ENCODE results near the gene CDH13. TPM values are rescaled to one million over a fixed set of nuclear protein-coding genes. Genes with fewer than 3 reads are reported as not detected.
A peak's percentile ranks its signal among the peaks of the same experiment; 100 is the strongest.

Gene CDH13
- total and polyA plus RNA-seq, 10 of the 15 experiments (the other 5 are each of a cell fraction or from before 2014, with no cell fraction given), result under 0.01 to 0.05 TPM; not detected in 8

DNA sequence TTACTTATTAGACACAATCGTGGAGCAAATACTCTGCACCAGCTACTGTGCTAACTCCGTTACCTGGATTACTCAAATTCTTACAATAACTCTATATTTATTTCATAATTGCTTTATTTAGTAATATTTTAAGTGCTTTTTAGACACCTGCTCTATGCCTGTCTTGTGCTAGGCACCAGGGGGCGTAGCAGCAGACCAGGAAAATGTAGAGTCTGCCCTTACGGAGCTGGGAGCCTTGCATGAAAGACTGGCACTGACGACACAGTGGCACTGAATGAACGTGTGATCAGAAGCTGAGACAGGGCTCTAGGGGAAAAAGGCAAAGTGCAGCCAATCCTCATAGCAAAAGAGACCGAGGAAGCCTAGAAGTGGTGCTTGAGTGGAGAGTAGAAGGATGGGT is 486.5 kb downstream of the CDH13 start:
- 6% methylated on average over 6 of the region's 7 CpGs for WGBS (ENCODE audit: insufficient coverage, insufficient replicate concordance, low lambda C conversion rate, missing lambda C conversion rate)
- Histone ChIP-seq H3K4me1 (ENCODE audit: control insufficient read depth, insufficient read depth, low read length) (no peaks in the 10 kb centered on the region), H3K4me3 (no peak overlapping the region), H3K27ac (ENCODE audit: control insufficient read depth, insufficient read depth) (no peak overlapping the region), H3K9ac (ENCODE audit: control insufficient read depth, insufficient read depth, low read length) (no peak overlapping the region), H4K20me1 (ENCODE audit: control insufficient read depth, insufficient read depth) (no peaks in the 10 kb centered on the region), H3K36me3 (ENCODE audit: control insufficient read depth in 2 of 2, insufficient read depth in 2 of 2, low read length in 1 of 2) (no peaks in the 10 kb centered on the region), H2AFZ (ENCODE audit: control insufficient read depth, low read depth, low read length) (no peak overlapping the region), H3K79me2 (ENCODE audit: control insufficient read depth, insufficient read depth, low read length) (no peaks in the 10 kb centered on the region), H3K4me2 (ENCODE audit: control insufficient read depth, insufficient read depth) (no peak overlapping the region), H3K9me3 (replicated peaks; ENCODE audit: control insufficient read depth, insufficient read depth, low read length) (no peaks in the 10 kb centered on the region), H3K27me3 (replicated peaks in 1 of 2; ENCODE audit: control insufficient read depth in 2 of 2, insufficient read depth in 2 of 2, low read length in 1 of 2) (no peaks in the 10 kb centered on the region)
- FAIRE-seq, result no peak
- no peak for DNase-seq (ENCODE audit: low read depth, low spot score)
- in situ Hi-C loops (cut with MboI) (no loop called here), intact Hi-C loops (cut with micrococcal nuclease; ENCODE audit: unreplicated experiment) (loop anchor here (5.0 kb wide), 1 partner anchor 334 kb away; no protein-coding TSS in a partner anchor)
- CTCF ChIA-PET, result interaction anchor here (0.6 to 1.3 kb wide), 2 partner anchors 73 to 102 kb away, joined by 3 to 5 read pairs; no protein-coding TSS in a partner anchor
- RAD21 ChIA-PET (ENCODE audit: unreplicated experiment), result no interaction called here
- ATAC-seq, result peak; percentile 60
- SMC1A ChIA-PET (ENCODE audit: uncharacterized antibody, unreplicated experiment), result interaction anchor here (0.6 to 1.5 kb wide), 2 partner anchors 102 to 334 kb away, joined by 3 read pairs; no protein-coding TSS in a partner anchor
- BruUV-seq (replicated peaks), result no TSS peak
- POLR2A ChIA-PET, result interaction anchor here (0.6 kb wide), 1 partner anchor 102 kb away, joined by 3 read pairs; no protein-coding TSS in a partner anchor
- TF ChIP-seq ZBED1 (IDR thresholded peaks at IDR 0.05; ENCODE audit: borderline replicate concordance) (no peak), SP1 (IDR thresholded peaks at IDR 0.05; ENCODE audit: low read depth, low read length) (no peak), TCF12 (IDR thresholded peaks at IDR 0.05; ENCODE audit: low read depth, low read length) (no peak), BACH1 (IDR thresholded peaks at IDR 0.05; ENCODE audit: borderline replicate concordance) (no peak)
- TF ChIP-seq, protein P1, sequence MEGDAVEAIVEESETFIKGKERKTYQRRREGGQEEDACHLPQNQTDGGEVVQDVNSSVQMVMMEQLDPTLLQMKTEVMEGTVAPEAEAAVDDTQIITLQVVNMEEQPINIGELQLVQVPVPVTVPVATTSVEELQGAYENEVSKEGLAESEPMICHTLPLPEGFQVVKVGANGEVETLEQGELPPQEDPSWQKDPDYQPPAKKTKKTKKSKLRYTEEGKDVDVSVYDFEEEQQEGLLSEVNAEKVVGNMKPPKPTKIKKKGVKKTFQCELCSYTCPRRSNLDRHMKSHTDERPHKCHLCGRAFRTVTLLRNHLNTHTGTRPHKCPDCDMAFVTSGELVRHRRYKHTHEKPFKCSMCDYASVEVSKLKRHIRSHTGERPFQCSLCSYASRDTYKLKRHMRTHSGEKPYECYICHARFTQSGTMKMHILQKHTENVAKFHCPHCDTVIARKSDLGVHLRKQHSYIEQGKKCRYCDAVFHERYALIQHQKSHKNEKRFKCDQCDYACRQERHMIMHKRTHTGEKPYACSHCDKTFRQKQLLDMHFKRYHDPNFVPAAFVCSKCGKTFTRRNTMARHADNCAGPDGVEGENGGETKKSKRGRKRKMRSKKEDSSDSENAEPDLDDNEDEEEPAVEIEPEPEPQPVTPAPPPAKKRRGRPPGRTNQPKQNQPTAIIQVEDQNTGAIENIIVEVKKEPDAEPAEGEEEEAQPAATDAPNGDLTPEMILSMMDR (IDR thresholded peaks at IDR 0.05 in 2 of 3, conservative IDR thresholded peaks at IDR 0.05 in 1 of 3; ENCODE audit: control insufficient read depth in 2 of 3, extremely low read depth in 1 of 3, insufficient read depth in 1 of 3, low read depth in 3 of 3, low read length in 3 of 3), result peak in 2 of 3 experiments; percentile 10 to 24; a peak in 3 of 6 replicates
- TF ChIP-seq, protein P2, sequence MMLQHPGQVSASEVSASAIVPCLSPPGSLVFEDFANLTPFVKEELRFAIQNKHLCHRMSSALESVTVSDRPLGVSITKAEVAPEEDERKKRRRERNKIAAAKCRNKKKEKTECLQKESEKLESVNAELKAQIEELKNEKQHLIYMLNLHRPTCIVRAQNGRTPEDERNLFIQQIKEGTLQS (IDR thresholded peaks at IDR 0.05; ENCODE audit: borderline replicate concordance, extremely low read depth, low read depth, low read length), result no peak
